IMR-90 (cell line): ENCODE results near the gene HIGD1C. TPM values are rescaled to one million over a fixed set of nuclear protein-coding genes. Genes with fewer than 3 reads are reported as not detected.

Experiments used
- ATAC-seq: fragments of 200-7000 bp; cut with Tn5 transposase; 2 replicates; pipeline ENCODE4 v1.9.1; 2020; ENCODE audit warnings: low read depth, mild to moderate bottlenecking, moderate library complexity
- BruUV-seq: library from RNA; stranded (reverse); fragments of 400-500 nt; replicated peaks from 2 replicates; lab custom pipeline; 2021; lab: Mats Ljungman, UMichigan
- CTCF ChIA-PET: fragments of 300-600 bp; formaldehyde crosslinking; extraction: SDS; loops from one replicate; lab custom pipeline; 2021; ENCODE audit warnings: antibody characterized with exemption; lab: Yijun Ruan, JAX
- POLR2A ChIA-PET: fragments of 300-600 bp; sonication (Branson Sonifier 250); formaldehyde crosslinking; loops from one replicate; lab custom pipeline; 2022; ENCODE audit warnings: antibody characterized with exemption; ENCODE audit not compliant: unreplicated experiment; lab: Charles Lee
- DNase-seq: peaks from one replicate; pipeline ENCODE4 v3.0.0; 2013
- H2AFZ ChIP-seq: replicated peaks from 2 replicates; pipeline ENCODE3; 2013; ENCODE audit warnings: low read length, mild to moderate bottlenecking; ENCODE audit not compliant: poor library complexity
- H2AK5ac ChIP-seq: 2 replicates; pipeline ENCODE4 v1.6.1; 2013; ENCODE audit warnings: low read depth, low read length, inconsistent platforms
- H2AK9ac ChIP-seq: replicated peaks from 2 replicates; pipeline ENCODE3; 2013; ENCODE audit warnings: mild to moderate bottlenecking, low read depth, low read length, moderate library complexity; ENCODE audit not compliant: poor library complexity
- H2BK120ac ChIP-seq: 2 replicates; pipeline ENCODE4 v1.6.1; 2013; ENCODE audit warnings: low read depth, low read length, inconsistent platforms
- H2BK15ac ChIP-seq: 3 replicates; pipeline ENCODE4 v1.6.1; 2013; ENCODE audit warnings: low read depth, low read length, inconsistent platforms
- H2BK20ac ChIP-seq: 2 replicates; pipeline ENCODE4 v1.6.1; 2013; ENCODE audit warnings: low read depth, mild to moderate bottlenecking, inconsistent platforms, low read length, moderate library complexity
- H2BK5ac ChIP-seq: 2 replicates; pipeline ENCODE4 v1.6.1; 2013; ENCODE audit warnings: mild to moderate bottlenecking, low read depth, low read length, inconsistent platforms; ENCODE audit not compliant: poor library complexity, severe bottlenecking
- H3K14ac ChIP-seq: replicated peaks from 2 replicates; pipeline ENCODE4 v1.6.1; 2013; ENCODE audit warnings: low read depth, low read length, inconsistent platforms
- H3K18ac ChIP-seq: 2 replicates; pipeline ENCODE4 v1.6.1; 2013; ENCODE audit warnings: low read depth, low read length, control low read depth
- H3K23ac ChIP-seq: 2 replicates; pipeline ENCODE4 v1.6.1; 2013; ENCODE audit warnings: low read depth, low read length, inconsistent platforms
- H3K27ac ChIP-seq: 2 replicates; pipeline ENCODE4 v1.5.1; 2013; ENCODE audit warnings: mild to moderate bottlenecking, control low read depth, low read length; ENCODE audit not compliant: insufficient read depth
- H3K27me3 ChIP-seq: 2 replicates; pipeline ENCODE4 v1.6.1; 2013; ENCODE audit warnings: low read length; ENCODE audit not compliant: control insufficient read depth, insufficient read depth
- H3K36me3 ChIP-seq: 2 replicates; pipeline ENCODE4 v1.6.1; 2013; ENCODE audit warnings: low read length, mixed read lengths; ENCODE audit not compliant: control insufficient read depth, insufficient read depth
- H3K4ac ChIP-seq: 2 replicates; pipeline ENCODE4 v1.6.1; 2013; ENCODE audit warnings: low read depth, low read length, inconsistent platforms
- H3K4me1 ChIP-seq: 2 replicates; pipeline ENCODE4 v1.6.1; 2013; ENCODE audit warnings: low read length, mixed read lengths; ENCODE audit not compliant: control insufficient read depth, insufficient read depth
- H3K4me2 ChIP-seq: 2 replicates; pipeline ENCODE4 v1.6.1; 2013; ENCODE audit warnings: low read depth, mild to moderate bottlenecking, control low read depth, low read length, moderate library complexity
- H3K4me3 ChIP-seq: 2 replicates; pipeline ENCODE4 v1.5.1; 2013; ENCODE audit warnings: low read depth, mild to moderate bottlenecking, control low read depth, low read length, moderate library complexity; ENCODE audit not compliant: insufficient read depth
- H3K56ac ChIP-seq: 2 replicates; pipeline ENCODE4 v1.6.1; 2013; ENCODE audit warnings: low read length, inconsistent platforms; ENCODE audit not compliant: insufficient read depth; ENCODE audit errors: extremely low read depth
- H3K79me1 ChIP-seq, 2 experiments: 2 replicates each; pipeline ENCODE4 v1.6.1; 2013; ENCODE audit warnings: low read length in 2 of 2, inconsistent platforms in 1 of 2, low read depth in 1 of 2
- H3K9ac ChIP-seq: 2 replicates; pipeline ENCODE4 v1.6.1; 2013; ENCODE audit warnings: low read depth, low read length, control low read depth
- H3K9me1 ChIP-seq: 2 replicates; pipeline ENCODE4 v1.6.1; 2013; ENCODE audit warnings: low read length, inconsistent platforms; ENCODE audit not compliant: insufficient read depth
- H3K9me3 ChIP-seq: 2 replicates; pipeline ENCODE4 v1.6.1; 2013; ENCODE audit warnings: low read length; ENCODE audit not compliant: control insufficient read depth, insufficient read depth
- H4K20me1 ChIP-seq: 2 replicates; pipeline ENCODE4 v1.6.1; 2013; ENCODE audit warnings: low read length, inconsistent platforms; ENCODE audit not compliant: insufficient read depth
- H4K5ac ChIP-seq: 2 replicates; pipeline ENCODE4 v1.6.1; 2013; ENCODE audit warnings: mild to moderate bottlenecking, low read depth, low read length, control low read depth
- H4K8ac ChIP-seq, 2 experiments: 2 replicates each; pipeline ENCODE4 v1.6.1; 2013; ENCODE audit warnings: low read depth in 2 of 2, low read length in 2 of 2, control low read depth in 1 of 2, inconsistent platforms in 1 of 2
- H4K91ac ChIP-seq: 2 replicates; pipeline ENCODE4 v1.6.1; 2013; ENCODE audit warnings: low read depth, low read length, inconsistent platforms; ENCODE audit not compliant: insufficient read depth
- BHLHE40 ChIP-seq: fragments of 150-350 bp; IDR thresholded peaks from 2 replicates; pipeline ENCODE4 v1.6.1; 2016; ENCODE audit warnings: mild to moderate bottlenecking, low read depth, low read length
- CEBPB ChIP-seq: IDR thresholded peaks from 2 replicates; pipeline ENCODE4 v1.6.1; 2012; ENCODE audit warnings: low read depth, low read length, improper control_type of control experiment
- CHD1 ChIP-seq: IDR thresholded peaks from 2 replicates; pipeline ENCODE4 v1.6.1; 2012; ENCODE audit warnings: low read depth, low read length, improper control_type of control experiment
- FOS ChIP-seq: fragments of 150-350 bp; IDR thresholded peaks from 2 replicates; pipeline ENCODE4 v1.6.1; 2016; ENCODE audit warnings: low read depth, low read length
- MAFK ChIP-seq: IDR thresholded peaks from 2 replicates; pipeline ENCODE4 v1.6.1; 2012; ENCODE audit warnings: low read depth, low read length, improper control_type of control experiment
- MAZ ChIP-seq: IDR thresholded peaks from 2 replicates; pipeline ENCODE4 v1.6.1; 2012; ENCODE audit warnings: low read depth, mild to moderate bottlenecking, low read length, improper control_type of control experiment, moderate library complexity, borderline replicate concordance
- NFE2L2 ChIP-seq: fragments of 150-350 bp; IDR thresholded peaks from 2 replicates; pipeline ENCODE4 v1.6.1; 2016; ENCODE audit warnings: low read depth, mild to moderate bottlenecking, low read length
- POLR2A ChIP-seq: IDR thresholded peaks from 2 replicates; pipeline ENCODE4 v1.6.1; 2012; ENCODE audit warnings: mild to moderate bottlenecking, low read depth, low read length
- RFX5 ChIP-seq: IDR thresholded peaks from 2 replicates; pipeline ENCODE4 v1.8.0; 2012; ENCODE audit warnings: low read depth, mild to moderate bottlenecking, low read length, moderate library complexity
- SMC3 ChIP-seq: fragments of 150-350 bp; IDR thresholded peaks from 2 replicates; pipeline ENCODE4 v1.6.1; 2016; ENCODE audit warnings: low read depth, mild to moderate bottlenecking, antibody characterized with exemption, low read length, moderate library complexity
- dilution Hi-C: fragments of 300-500 bp; cut with HindIII; formaldehyde crosslinking; loops from one replicate; pipeline ENCODE4 v1.14.3; 2018; ENCODE audit warnings: low sequenced_read_pairs; ENCODE audit not compliant: unreplicated experiment
- in situ Hi-C: fragments of 300-500 bp; cut with MboI; formaldehyde crosslinking; loops from 3 replicates; pipeline ENCODE4 v1.14.3; 2019; ENCODE audit warnings: low sequenced_read_pairs, inconsistent platforms, mixed read lengths
- intact Hi-C: fragments of 100-400 bp; cut with micrococcal nuclease; formaldehyde crosslinking; loops from 2 replicates; pipeline ENCODE4 v1.10.0; 2022
- polyA plus RNA-seq, 3 experiments: library from polyadenylated mRNA; depleted of rRNA; stranded (reverse); fragments of >200 nt; gene quantifications; 2 replicates each; pipeline ENCODE4 v1.2.3, GENCODE V29; 2012; ENCODE audit warnings: low replicate concordance in 1 of 3
- total RNA-seq: library from RNA; depleted of rRNA; stranded (reverse); fragments of >200 nt; gene quantifications from 2 replicates; pipeline ENCODE4 v1.2.3, GENCODE V29; 2012
- TF ChIP-seq, protein P1 (sequence below): fragments of 150-350 bp; IDR thresholded peaks from 2 replicates; pipeline ENCODE4 v1.6.1; 2017; ENCODE audit warnings: mild to moderate bottlenecking, antibody characterized with exemption, low read length, low read depth
- TF ChIP-seq, protein P2 (sequence below): conservative IDR thresholded peaks from 2 replicates; pipeline ENCODE4 v1.5.1; 2012; ENCODE audit warnings: mild to moderate bottlenecking, low read depth, low read length, improper control_type of control experiment

HIGD1C gene
- total and polyA plus RNA-seq, 2 of the 4 experiments (the other 2 are of a cell fraction): not detected

GRCh38 chr12:50984586-50985298 is 32.4 kb downstream of the HIGD1C start (continued):
- TF ChIP-seq, protein P1, sequence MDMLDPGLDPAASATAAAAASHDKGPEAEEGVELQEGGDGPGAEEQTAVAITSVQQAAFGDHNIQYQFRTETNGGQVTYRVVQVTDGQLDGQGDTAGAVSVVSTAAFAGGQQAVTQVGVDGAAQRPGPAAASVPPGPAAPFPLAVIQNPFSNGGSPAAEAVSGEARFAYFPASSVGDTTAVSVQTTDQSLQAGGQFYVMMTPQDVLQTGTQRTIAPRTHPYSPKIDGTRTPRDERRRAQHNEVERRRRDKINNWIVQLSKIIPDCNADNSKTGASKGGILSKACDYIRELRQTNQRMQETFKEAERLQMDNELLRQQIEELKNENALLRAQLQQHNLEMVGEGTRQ: no peak
- no peak for TF ChIP-seq MAFK

- no peak overlapping the region for H2AFZ ChIP-seq
- dilution Hi-C loops: no loop called here
- TF ChIP-seq, protein P2, sequence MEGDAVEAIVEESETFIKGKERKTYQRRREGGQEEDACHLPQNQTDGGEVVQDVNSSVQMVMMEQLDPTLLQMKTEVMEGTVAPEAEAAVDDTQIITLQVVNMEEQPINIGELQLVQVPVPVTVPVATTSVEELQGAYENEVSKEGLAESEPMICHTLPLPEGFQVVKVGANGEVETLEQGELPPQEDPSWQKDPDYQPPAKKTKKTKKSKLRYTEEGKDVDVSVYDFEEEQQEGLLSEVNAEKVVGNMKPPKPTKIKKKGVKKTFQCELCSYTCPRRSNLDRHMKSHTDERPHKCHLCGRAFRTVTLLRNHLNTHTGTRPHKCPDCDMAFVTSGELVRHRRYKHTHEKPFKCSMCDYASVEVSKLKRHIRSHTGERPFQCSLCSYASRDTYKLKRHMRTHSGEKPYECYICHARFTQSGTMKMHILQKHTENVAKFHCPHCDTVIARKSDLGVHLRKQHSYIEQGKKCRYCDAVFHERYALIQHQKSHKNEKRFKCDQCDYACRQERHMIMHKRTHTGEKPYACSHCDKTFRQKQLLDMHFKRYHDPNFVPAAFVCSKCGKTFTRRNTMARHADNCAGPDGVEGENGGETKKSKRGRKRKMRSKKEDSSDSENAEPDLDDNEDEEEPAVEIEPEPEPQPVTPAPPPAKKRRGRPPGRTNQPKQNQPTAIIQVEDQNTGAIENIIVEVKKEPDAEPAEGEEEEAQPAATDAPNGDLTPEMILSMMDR: no peak
- TF ChIP-seq FOS (peak; percentile 43; the same call in 1 of the 2 replicates), POLR2A (no peak), MAZ (no peak), RFX5 (no peak), NFE2L2 (no peak), BHLHE40 (peak; percentile 35; the same call in 1 of the 2 replicates), CEBPB (peak; percentile 77), CHD1 (no peak), SMC3 (no peak)
- TF ChIP-seq, protein P1: peak; percentile 66; the same call in 1 of the 2 replicates
Observed at GRCh38 chr12:50985322-50985721, 33.0 kb downstream of the HIGD1C start.

More at GRCh38 chr12:50985322-50985721, 33.0 kb downstream of the HIGD1C start:
- no peak overlapping the region for H3K56ac ChIP-seq
- H3K14ac ChIP-seq: no peak overlapping the region; the same call in 1 of the 2 replicates
- H3K4me3 ChIP-seq: no peak overlapping the region
- no peak overlapping the region for H2AK5ac ChIP-seq
- H4K8ac ChIP-seq: no peak overlapping the region
- H2BK5ac ChIP-seq: peak overlapping the region; percentile 82
- no TSS peak for BruUV-seq
- DNase-seq (peak; percentile 74), ATAC-seq (peak; percentile 63)
- H2BK120ac ChIP-seq: no peak overlapping the region
- no peak overlapping the region for H4K5ac ChIP-seq
- in situ Hi-C loops: loop anchor here (10.0 to 25.0 kb wide), 2 partner anchors 161 to 498 kb away; no protein-coding TSS in a partner anchor
- no peak overlapping the region for H4K91ac ChIP-seq
- H2AK9ac ChIP-seq: no peak overlapping the region
- no peaks in the 10 kb centered on the region for H3K9me3 ChIP-seq
- no peak overlapping the region for H2BK20ac ChIP-seq
- intact Hi-C loops: loop anchor here (5.0 kb wide), 1 partner anchor 63 kb away; no protein-coding TSS in a partner anchor
- no peak overlapping the region for H3K9ac ChIP-seq
- H3K27ac ChIP-seq: no peak overlapping the region
- peaks cover 4% of the 10 kb centered on the region; the same call in 1 of the 2 replicates for H3K9me1 ChIP-seq
- peaks cover 11% of the 10 kb centered on the region for H3K36me3 ChIP-seq
- no peak overlapping the region for H3K4ac ChIP-seq
- CTCF ChIA-PET: interaction anchor here (0.7 to 6.2 kb wide), 3 partner anchors 84 to 221 kb away, joined by 3 to 41 read pairs (median 28); partner anchors contain the start of gene ATF1
- H3K18ac ChIP-seq: no peak overlapping the region
- no peaks in the 10 kb centered on the region for H4K20me1 ChIP-seq
- H3K27me3 ChIP-seq: no peaks in the 10 kb centered on the region
- peaks cover 4% of the 10 kb centered on the region; the same call in 1 of the 2 replicates for H3K4me1 ChIP-seq
- H3K23ac ChIP-seq: no peak overlapping the region; the same call in 1 of the 2 replicates
- peak overlapping the region; percentile 25 for H3K4me2 ChIP-seq
- POLR2A ChIA-PET: interaction anchor here (0.6 to 1.9 kb wide), 2 partner anchors 220 to 857 kb away, joined by 5 to 9 read pairs; no protein-coding TSS in a partner anchor
- no peaks in the 10 kb centered on the region; a peak in 1 of 4 replicates for H3K79me1 ChIP-seq
- H2BK15ac ChIP-seq: no peak overlapping the region
